Motor neuron (in vitro differentiated cells): ENCODE data around the gene LITAFD. TPM values are rescaled to one million over a fixed set of nuclear protein-coding genes. Genes with fewer than 3 reads are reported as not detected.

Experiments
- ATAC-seq, 8 experiments: fragments of 200-7000 bp; cut with Tn5 transposase; replicated peaks in 6 of 8; 2 replicates each; pipeline ENCODE4 v1.8.0; 2021; ENCODE audit warnings: mild to moderate bottlenecking in 8 of 8, moderate library complexity in 8 of 8
- H3K27ac ChIP-seq, 2 donors: fragments of 250-450 bp; sonication (Bioruptor Pico); 2 replicates each; pipeline ENCODE4 v1.9.0; 2021; ENCODE audit warnings: antibody characterized with exemption in 2 of 2, mild to moderate bottlenecking in 2 of 2, moderate library complexity in 1 of 2
- H3K4me1 ChIP-seq, 2 donors: fragments of 250-450 bp; sonication (Bioruptor Pico); replicated peaks in 1 of 2; 2 replicates each; pipeline ENCODE4 v1.6.1; 2021; ENCODE audit warnings: antibody characterized with exemption in 2 of 2, mild to moderate bottlenecking in 2 of 2, moderate library complexity in 1 of 2
- H3K4me3 ChIP-seq, 5 donors: fragments of 250-450 bp; sonication (Bioruptor Pico); 2 replicates each; pipeline ENCODE4 v1.9.0; 2021; ENCODE audit warnings: antibody characterized with exemption in 5 of 5, mild to moderate bottlenecking in 5 of 5, moderate library complexity in 4 of 5
- WGBS, 10 experiments: fragments of 450-650 bp; shearing (Covaris generic); methylation state at CpG; one replicate each; pipeline ENCODE4 v1.0.0; 2022; 5-methylcytosine and 5-hydroxymethylcytosine counted together
- in situ Hi-C, 9 experiments: fragments of 400-800 bp; cut with MboI; loops; one replicate each; pipeline ENCODE4 v1.15.0; 2021; ENCODE audit warnings: low sequenced_read_pairs in 9 of 9, low pct_unique_long_range_greater_than_20kb in 2 of 9; ENCODE audit not compliant: unreplicated experiment in 9 of 9
- total RNA-seq, 8 experiments: library from RNA; unstranded; fragments of 300-600 nt; gene quantifications; 2 replicates each; pipeline versions ENCODE4 v1.2.3 to v1.2.4, GENCODE V29; 2022

Gene LITAFD
- total RNA-seq, 8 experiments from 2014 or later = 0.21 to 0.95 (median 0.63) TPM; not detected in 5

DNA sequence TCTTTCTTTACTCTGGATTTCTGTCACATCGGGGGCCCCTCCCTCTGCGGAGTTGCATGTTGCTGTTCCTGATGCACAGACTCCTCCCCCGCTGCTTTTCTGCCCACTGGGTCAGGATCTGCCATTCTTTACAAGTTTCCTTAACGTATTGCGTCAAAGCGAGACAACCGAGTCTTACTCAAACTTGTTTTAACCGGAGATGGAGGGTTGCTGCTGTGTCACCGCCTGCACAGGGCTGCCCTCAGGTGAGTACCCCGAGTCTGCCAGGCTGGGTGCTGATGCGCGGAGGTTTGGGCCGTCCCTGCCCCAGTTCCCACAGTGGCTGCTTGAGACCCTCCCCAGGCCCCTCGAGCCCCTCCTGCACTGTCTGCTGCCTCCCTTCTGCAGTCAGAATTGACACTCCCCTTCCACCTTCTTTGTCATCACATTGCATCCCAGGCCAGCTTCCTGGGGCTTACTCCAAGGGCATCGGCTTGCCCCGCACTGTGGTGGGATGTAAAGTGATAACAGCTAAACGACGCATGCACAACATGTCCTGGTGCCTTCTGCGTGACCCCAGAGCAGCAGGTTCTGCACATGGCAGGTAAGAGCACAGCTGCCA lies 32.6 kb upstream of the LITAFD start:
- Histone ChIP-seq H3K27ac (no peak overlapping the region), H3K4me1 (peaks cover 5 to 8% of the 10 kb centered on the region in 2 donors), H3K4me3 (no peak overlapping the region)
- 40 to 100% (median 75%) methylated on average over 1 to 9 of the region's 19 CpGs; no CpG with 5 or more reads in 4 of the 10 experiments for WGBS, 10 experiments
- no peak for ATAC-seq
- in situ Hi-C loops = no loop called here

DNA sequence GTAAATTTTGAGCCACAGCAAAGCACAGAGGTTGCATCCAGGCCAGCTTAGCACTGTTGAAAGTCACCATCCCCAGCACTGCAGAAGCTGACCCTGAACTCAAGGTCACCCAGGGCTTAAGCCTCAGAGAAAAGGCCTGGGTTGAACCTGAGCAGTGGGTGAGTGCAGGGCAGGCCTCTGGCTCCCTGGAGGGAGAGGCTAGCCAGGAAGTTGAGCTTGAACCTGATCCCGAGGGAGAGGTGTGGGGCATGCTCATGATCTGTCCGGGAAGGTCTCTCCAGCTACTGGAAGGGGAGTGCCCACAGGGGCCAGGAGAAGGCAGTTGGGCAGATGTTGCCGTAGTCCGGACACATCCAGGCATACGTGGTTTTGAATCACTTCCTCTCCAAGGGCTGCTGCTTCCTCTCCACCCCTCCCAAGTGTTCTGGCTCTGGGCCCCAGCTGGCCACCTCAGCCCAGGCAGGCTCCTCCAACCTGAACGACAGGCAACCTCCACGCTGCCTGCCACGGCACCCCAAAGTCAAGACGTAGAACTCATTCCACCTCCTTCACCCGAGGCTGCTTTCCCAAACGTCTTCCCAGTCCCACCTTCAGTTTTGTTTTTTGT lies 31.8 kb upstream of the LITAFD start:
- 60 to 95% (median 67%) methylated on average over 1 to 7 of the region's 11 CpGs; no CpG with 5 or more reads in 7 of the 10 experiments for WGBS, 10 experiments
- ATAC-seq = peak in 6 of 8 experiments; percentile 5 to 89 (median 59)
- no peak overlapping the region for H3K4me3 ChIP-seq
- no peak overlapping the region for H3K27ac ChIP-seq
- in situ Hi-C loops = no loop called here
- peaks cover 5 to 8% of the 10 kb centered on the region in 2 donors for H3K4me1 ChIP-seq

DNA sequence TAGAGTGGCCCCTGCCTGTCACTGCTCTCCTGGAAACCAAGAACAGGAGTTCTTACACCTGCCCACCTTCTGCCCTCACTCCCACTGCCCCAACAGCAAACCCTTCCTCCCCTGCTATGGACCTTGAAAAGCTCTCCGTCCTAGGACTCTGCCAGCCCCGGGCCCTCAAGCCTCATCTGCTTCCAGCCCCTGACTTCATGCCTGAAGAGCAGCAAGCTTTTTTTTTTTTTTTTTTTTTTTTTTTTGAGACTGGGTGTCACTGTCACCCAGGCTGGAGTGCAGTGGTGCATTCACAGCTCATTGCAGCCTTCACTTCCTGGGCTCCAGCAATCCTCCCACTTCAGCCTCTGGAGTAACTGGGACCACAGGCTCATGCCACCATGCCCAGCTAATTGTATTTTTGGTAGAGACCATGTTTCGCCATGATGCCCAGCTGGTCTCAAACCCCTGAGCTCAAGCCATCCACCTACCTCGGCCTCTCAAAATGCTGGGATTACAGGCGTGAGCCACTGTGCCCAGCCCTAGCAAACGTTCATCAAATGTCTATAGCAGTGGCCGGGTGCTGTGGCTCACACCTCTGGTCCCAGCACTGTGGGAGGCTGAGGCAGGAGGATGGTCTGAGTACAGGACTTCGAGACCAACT lies 30.3 kb upstream of the LITAFD start:
- in situ Hi-C loops = no loop called here
- Histone ChIP-seq H3K4me1 (peaks cover 3 to 5% of the 10 kb centered on the region in 2 donors), H3K27ac (no peak overlapping the region), H3K4me3 (no peak overlapping the region)
- ATAC-seq = no peak
- WGBS, 10 experiments = 54 to 100% (median 100%) methylated on average over 1 to 3 of the region's 8 CpGs; no CpG with 5 or more reads in 3 of the 10 experiments

DNA sequence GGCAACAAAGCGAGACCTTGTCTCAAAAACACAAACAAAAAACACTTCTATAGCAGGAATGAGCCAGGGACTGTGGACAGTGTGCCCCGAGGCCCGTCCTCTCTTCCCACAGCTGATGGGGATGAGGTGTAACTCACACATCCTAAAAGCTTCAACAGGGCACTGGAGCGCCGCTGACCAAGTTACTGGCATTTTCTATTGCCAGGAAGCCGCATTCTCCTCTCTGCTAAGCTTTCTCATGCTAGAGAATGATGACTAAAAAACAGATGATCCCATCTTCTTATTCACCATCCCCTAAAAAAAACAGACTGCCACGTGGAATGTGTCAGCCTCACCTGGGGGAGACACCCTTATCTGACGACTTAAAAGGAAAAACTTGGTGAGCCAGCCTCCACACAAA lies 29.6 kb upstream of the LITAFD start:
- H3K4me1 ChIP-seq = peaks cover 0 to 5% of the 10 kb centered on the region in 2 donors
- no peak overlapping the region for H3K4me3 ChIP-seq
- WGBS, 10 experiments = 60 to 100% (median 89%) methylated on average over 1 to 8 of the region's 8 CpGs; no CpG with 5 or more reads in 4 of the 10 experiments
- no peak for ATAC-seq
- in situ Hi-C loops = no loop called here
- no peak overlapping the region for H3K27ac ChIP-seq

DNA sequence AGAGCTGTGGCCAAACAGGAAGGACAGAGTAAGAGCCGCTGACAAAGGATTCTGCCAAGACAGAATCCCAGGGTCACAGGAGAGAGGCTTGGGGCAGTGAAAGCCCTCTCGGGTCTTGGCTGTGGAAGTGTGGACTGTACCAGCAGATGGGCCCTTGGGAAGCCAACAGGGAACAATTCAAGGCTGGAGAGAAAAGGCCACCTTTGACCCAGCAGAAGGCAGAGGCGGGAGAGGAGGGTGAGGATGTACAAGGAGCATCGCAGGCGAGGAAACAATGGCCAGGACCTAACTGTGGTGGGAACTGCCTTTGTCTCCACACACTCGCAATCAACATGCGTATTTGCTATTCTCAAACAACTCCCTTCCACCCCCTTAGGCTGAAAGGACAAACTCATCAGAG lies 29.0 kb upstream of the LITAFD start:
- H3K27ac ChIP-seq = peak overlapping the region in 1 of 2 donors; percentile 33
- no peak for ATAC-seq
- no peak overlapping the region for H3K4me3 ChIP-seq
- 43 to 100% (median 80%) methylated on average over 1 to 7 of the region's 7 CpGs; no CpG with 5 or more reads in 3 of the 10 experiments for WGBS, 10 experiments
- peaks cover 0 to 5% of the 10 kb centered on the region in 2 donors for H3K4me1 ChIP-seq
- in situ Hi-C loops = no loop called here

DNA sequence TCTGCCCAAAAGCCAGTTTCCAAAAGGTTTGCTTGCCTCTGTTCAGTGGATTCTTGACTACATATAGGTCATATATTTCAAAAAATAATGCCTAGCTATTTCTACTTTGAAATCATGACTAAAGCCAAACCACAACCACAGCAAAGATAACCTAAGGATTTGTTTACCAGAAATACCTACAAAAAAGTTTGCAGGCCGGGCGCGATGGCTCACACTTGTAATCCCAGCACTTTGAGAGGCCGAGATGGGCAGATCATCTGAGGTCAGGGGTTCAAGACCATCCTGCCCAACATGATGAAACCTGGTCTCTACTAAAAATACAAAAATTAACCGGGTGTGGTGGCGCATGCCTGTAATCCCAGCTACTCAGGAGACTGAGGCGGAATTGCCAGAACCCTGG lies 28.5 kb upstream of the LITAFD start:
- in situ Hi-C loops = no loop called here
- ATAC-seq = no peak
- Histone ChIP-seq H3K4me3 (no peak overlapping the region), H3K4me1 (peaks cover 0 to 5% of the 10 kb centered on the region in 2 donors), H3K27ac (no peak overlapping the region)
- WGBS, 10 experiments = 87 to 98% (median 95%) methylated on average over 2 to 7 of the region's 7 CpGs; no CpG with 5 or more reads in 4 of the 10 experiments

DNA sequence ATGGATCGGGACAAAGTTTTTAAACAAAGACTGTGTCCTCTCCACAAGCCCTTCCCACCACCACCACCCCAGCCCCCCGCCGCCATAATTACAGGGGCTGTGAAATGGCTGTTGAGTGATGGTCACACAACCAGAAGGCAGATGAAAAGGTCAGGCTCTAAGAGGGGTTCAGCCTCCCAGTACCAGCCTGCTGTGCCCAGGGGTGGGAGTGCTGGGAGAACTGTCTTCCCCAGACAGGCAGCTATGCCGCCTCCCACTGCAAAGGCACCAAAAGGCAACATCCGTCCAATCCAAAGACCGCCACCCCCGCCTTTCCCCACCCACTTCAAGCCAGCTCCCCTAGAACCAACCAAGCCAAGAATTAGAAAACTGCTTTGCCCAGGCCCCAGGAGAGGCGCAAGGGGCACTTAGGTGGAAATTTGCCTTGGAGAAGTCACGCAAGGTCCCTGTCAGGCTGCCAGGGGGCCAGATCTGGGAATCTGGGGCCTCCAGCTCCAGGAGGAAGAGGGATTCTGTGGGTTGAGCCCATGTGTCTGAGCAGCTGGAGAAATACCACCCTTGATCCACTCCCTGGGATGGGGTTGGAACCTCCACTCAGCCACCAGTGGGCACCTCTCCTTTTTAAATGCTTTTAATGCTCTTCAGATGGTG lies 27.7 kb upstream of the LITAFD start:
- in situ Hi-C loops = no loop called here
- H3K4me3 ChIP-seq = no peak overlapping the region
- ATAC-seq = no peak
- WGBS, 10 experiments = 70 to 100% (median 90%) methylated on average over 1 to 3 of the region's 9 CpGs; no CpG with 5 or more reads in 3 of the 10 experiments
- peaks cover 0 to 2% of the 10 kb centered on the region in 2 donors for H3K4me1 ChIP-seq
- no peak overlapping the region for H3K27ac ChIP-seq

DNA sequence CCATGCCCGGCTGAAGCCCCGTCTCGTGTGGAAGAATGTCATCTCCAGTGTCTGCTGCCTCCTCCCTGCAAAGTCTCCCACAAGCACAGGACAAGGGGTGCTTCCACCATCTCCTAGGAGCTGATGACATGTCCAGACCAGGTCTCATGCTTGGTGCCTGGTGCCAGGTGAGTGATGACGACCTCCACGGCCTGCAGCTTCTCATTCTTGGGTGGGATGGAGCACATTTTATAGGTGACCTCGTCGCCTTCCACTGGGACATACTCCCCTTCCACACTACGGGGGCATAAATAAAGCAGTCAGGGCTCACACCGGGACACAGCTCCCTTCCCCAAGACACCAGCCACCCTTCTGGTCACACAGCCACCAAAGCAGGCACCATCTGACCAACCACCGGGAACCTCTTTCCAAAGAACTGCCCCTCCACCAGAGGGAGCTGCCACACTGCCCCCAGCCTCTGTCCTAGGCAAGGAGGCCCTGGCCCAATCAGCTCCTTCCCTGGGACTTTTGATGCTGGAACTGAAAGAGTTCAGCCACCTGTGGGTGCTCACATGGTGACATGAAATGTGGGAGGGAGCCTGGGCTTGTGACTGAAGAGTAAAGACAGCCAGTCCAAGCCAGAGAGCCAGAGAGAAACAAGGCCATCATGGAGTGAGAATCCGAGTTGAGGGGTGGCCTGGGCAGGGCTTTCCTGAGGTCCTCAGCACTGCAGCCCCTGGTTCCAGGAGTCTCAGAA lies 26.9 kb upstream of the LITAFD start:
- no peak overlapping the region for H3K27ac ChIP-seq
- peaks cover 0 to 2% of the 10 kb centered on the region in 2 donors for H3K4me1 ChIP-seq
- in situ Hi-C loops = no loop called here
- no peak for ATAC-seq
- no peak overlapping the region for H3K4me3 ChIP-seq
- 84 to 100% (median 100%) methylated on average over 3 to 6 of the region's 11 CpGs; no CpG with 5 or more reads in 6 of the 10 experiments for WGBS, 10 experiments

DNA sequence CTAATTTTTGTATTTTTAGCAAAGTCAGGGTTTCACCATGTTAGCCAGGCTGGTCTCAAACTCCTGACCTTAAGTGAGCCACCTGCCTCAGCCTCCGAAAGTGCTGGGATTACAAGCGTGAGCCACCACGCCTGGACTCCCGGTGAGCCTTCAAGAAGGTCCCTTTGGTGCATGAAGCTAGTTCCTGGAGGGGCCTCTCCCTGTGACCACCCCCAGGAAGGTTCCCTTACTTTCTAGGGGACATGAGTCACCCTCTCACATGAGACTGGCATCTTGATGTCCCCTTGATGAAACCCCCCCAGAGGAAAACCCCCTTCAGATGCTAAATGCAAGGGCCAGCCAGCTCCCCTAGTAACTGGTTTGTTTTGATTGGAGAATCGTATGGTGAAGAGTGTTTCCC lies 26.2 kb upstream of the LITAFD start:
- in situ Hi-C loops = no loop called here
- no peak overlapping the region for H3K4me3 ChIP-seq
- no peak for ATAC-seq
- H3K4me1 ChIP-seq = peaks cover 0 to 2% of the 10 kb centered on the region in 2 donors
- no peak overlapping the region for H3K27ac ChIP-seq
- WGBS, 10 experiments = 40 to 70% (median 68%) methylated on average over 1 to 5 of the region's 5 CpGs; no CpG with 5 or more reads in 5 of the 10 experiments

DNA sequence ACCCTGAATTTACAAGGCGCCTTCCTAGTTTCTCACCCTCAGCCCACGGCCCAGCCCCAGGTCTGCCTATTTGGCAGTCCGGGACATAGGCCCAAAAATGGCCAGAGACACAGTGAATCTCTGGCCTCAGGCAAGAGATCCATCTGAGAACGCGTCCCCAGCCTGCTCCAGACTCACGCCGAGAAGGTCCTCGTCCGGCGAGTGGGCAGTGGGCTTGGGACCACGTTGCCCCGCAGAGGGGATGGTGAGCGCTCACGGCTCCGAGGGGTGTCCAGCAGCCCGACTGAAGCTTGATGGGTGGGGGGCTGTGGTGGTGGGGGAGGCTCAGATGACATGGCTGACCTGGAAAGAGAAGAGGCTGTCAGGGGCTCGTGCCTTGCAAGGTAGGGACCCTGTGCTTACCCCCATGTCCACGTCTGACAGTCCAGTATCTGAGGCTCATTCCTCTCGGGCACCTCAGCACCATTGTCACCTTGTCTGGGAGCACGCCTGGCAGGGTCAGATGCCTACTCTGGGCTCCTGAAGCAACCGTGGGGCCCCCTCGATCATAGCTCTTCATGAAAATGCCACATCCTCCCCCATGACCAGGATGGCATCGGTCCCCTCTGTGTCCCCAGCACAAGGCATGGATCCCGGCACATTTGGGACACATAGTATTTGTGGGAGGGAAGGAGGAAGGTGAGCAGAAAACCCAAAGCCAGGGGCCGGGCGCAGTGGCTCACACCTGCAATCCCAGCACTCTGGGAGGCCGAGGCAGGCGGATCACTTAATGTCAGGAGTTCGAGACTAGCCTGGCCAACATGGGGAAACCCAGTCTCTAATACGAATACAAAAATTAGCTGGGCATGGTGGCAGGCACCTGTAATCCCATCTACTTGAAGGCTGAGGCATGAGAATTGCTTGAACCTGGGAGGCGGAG lies 22.9 kb upstream of the LITAFD start:
- no peak overlapping the region for H3K27ac ChIP-seq
- WGBS, 10 experiments = 80 to 100% (median 96%) methylated on average over 1 to 9 of the region's 31 CpGs; no CpG with 5 or more reads in 5 of the 10 experiments

DNA sequence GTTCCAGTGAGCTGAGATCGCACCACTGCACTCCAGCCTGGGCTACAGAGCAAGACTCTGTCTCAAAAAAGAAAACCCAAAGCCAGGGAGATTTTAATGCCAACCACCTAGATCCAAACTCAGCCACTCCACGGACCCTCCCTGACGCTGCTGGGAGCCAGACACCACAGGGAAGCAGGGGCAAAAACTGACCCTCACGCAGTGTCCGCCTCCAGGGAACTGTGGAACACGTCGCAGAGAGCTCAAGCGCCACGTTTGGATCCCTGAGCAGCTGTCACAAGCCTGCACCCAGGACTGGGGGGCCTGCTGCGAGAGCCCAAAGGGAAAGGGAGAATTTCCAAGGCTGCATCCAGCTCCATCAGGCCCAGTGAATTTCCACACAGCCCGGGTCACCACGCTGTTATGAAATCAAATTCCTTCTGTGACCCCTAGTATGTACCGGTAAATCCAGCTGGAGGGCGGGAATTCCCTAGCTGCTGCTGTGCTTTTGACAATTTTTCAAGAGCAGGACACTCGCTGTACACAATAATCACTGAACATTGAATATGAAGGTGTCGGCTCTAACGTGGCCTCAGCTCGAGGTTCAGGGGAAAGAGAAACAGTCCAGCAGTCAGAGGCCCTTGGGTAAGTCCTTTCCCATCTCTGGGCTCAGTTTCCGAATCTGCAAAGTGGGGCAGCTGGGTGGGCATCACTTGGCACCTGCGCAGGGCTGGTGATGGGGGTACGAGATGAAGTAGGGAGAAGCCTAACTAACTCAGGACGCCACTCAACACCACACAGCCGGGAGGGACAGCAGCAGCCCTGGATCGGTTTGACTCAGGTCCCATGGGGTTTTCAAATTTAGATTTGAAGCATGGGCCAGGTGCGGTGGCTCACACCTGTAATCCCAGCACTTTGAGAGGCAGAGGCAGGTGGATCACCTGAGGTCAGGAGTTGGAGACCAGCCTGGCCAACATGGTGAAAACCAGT lies 22.0 kb upstream of the LITAFD start:
- WGBS, 10 experiments = 60 to 100% (median 87%) methylated on average over 2 to 20 of the region's 25 CpGs; no CpG with 5 or more reads in 3 of the 10 experiments
- Histone ChIP-seq H3K4me1 (peaks cover 4 to 21% of the 10 kb centered on the region in 2 donors), H3K4me3 (no peak overlapping the region), H3K27ac (no peak overlapping the region)
- in situ Hi-C loops = no loop called here
- no peak for ATAC-seq

More for the DNA sequence above, 22.9 kb upstream of the LITAFD start:
- H3K4me3 ChIP-seq = no peak overlapping the region
- no peak for ATAC-seq
- in situ Hi-C loops = no loop called here
- H3K4me1 ChIP-seq = peaks cover 4 to 13% of the 10 kb centered on the region in 2 donors
